GM13976 (cell line): ENCODE results near the gene ADORA1.

Experiments
- DNase-seq: peaks from one replicate; pipeline ENCODE4 v3.0.0; 2012; ENCODE audit warnings: low spot score
- in situ Hi-C: fragments of 300-500 bp; cut with MboI; formaldehyde crosslinking; loops from one replicate; pipeline ENCODE4 v1.12.0; 2022; ENCODE audit warnings: low sequenced_read_pairs, mixed read lengths, inconsistent platforms; ENCODE audit not compliant: unreplicated experiment
- TF ChIP-seq, protein P1 (sequence below): IDR thresholded peaks from 2 replicates; pipeline ENCODE4 v1.5.1; 2012; ENCODE audit warnings: borderline replicate concordance, mild to moderate bottlenecking; ENCODE audit not compliant: insufficient read depth; ENCODE audit errors: extremely low read depth, missing control alignments, control extremely low read depth

Gene ADORA1

DNA sequence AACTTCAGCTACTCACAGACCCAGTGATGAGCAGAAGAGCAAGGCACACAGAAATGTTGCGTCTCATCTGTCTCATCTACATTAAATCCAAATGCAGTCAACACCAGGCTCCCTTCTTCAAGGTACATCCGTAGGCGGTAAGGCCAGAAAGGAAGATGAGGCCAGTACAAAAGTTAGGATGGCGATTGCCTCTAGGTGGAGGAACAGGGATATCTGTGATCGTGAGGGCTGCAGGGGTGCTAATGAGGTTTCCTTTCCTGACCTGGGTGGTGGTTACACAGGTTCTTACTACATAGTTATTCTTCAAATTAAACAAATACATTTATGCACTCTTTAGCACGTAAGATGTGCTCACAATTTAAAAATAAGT is 49.5 kb downstream of the ADORA1 start:
- in situ Hi-C loops = no loop called here
- TF ChIP-seq, protein P1, sequence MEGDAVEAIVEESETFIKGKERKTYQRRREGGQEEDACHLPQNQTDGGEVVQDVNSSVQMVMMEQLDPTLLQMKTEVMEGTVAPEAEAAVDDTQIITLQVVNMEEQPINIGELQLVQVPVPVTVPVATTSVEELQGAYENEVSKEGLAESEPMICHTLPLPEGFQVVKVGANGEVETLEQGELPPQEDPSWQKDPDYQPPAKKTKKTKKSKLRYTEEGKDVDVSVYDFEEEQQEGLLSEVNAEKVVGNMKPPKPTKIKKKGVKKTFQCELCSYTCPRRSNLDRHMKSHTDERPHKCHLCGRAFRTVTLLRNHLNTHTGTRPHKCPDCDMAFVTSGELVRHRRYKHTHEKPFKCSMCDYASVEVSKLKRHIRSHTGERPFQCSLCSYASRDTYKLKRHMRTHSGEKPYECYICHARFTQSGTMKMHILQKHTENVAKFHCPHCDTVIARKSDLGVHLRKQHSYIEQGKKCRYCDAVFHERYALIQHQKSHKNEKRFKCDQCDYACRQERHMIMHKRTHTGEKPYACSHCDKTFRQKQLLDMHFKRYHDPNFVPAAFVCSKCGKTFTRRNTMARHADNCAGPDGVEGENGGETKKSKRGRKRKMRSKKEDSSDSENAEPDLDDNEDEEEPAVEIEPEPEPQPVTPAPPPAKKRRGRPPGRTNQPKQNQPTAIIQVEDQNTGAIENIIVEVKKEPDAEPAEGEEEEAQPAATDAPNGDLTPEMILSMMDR = no peak

DNA sequence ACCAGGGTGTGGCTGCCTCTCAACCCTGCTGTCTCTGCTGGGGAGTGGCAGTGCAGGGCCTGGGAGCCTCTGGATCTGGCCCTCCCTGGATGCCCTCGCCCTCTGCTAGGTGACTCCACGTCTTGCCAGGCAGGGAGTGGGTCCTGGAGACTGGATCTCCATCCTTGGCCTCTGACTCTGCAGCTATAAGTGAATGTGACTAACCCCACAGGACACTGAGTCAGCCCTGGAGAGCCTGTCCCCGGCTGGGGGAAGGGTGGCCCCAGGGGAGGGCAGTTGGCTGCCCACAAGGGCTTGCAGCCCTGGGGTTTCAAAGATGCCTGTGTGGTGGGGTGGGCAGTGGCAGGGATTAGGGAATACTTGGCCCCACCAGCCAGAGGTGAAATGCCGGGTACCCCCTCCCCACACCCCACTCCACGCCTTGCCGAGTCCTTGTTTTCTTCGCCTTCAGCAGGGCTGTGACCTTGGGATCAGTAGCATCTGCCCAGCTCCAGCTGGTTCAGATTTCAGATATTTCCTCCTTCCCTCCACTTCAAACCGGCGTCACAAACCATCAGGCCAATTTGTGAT is 50.0 kb downstream of the ADORA1 start:
- TF ChIP-seq, protein P1 = no peak
- DNase-seq = no peak
- in situ Hi-C loops = no loop called here

More for the DNA sequence above, 49.5 kb downstream of the ADORA1 start:
- DNase-seq = no peak

DNA sequence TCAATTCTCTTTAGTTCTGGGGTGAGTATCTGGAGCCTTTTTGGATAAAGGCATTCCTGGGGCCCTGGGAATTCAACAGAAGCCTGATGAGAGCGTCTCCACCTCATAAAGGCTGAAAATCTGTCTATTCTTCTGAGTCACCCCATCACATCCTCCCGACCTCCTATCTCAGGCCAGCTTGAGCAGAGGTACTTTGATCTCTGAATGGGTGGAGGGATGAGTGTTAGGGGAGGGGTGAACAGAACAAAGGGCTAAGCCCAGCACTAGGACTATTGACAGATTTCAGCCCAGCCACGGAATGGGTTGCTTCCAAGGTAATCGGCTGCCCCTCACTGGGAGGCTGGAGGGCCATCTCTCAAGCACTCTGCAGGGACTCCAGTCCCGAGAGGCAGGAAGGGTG is 50.6 kb downstream of the ADORA1 start:
- in situ Hi-C loops = no loop called here
- TF ChIP-seq, protein P1 = no peak
- no peak for DNase-seq

DNA sequence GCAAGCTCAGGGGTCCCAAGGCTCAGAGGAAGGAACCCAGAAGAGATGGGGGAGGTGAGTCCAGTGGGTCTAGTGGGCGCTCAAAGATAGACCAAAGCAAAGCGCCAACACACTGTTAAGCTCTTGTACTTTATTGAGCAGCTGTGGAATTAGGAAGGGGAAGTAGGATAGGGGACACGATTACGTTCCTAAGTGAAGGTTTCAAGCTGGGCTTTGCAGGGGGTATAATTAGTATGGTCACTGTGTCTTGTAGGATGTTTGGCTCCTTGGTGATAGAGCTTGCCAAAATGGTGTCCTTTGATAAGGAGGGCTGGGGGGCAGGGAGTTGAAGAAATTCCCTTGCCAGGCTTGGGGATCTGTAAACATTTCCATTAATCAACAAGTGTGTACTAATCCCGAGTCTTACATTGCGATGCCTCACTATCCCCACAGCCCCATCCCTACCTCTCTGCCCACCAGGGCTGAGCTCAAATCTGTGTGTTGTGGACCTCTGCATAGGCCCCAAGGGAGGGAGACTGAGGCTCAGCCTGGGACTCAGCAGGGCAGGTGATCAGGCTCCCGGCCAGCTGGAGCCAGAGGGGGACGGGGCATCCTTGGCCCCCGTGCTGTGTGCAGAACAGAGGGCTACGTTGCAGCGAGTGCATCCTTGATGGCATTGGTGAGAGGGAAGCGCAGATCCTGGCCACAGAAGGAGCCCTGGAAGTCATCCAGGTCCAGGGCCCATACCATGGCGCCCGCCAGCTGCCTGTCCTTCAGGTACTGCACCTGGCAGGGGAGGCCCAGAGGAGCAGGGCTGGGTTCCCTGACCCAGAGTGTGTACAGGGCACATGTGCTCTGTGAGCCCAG is 51.5 kb downstream of the ADORA1 start:
- TF ChIP-seq, protein P1 = no peak
- no peak for DNase-seq
- in situ Hi-C loops = no loop called here

DNA sequence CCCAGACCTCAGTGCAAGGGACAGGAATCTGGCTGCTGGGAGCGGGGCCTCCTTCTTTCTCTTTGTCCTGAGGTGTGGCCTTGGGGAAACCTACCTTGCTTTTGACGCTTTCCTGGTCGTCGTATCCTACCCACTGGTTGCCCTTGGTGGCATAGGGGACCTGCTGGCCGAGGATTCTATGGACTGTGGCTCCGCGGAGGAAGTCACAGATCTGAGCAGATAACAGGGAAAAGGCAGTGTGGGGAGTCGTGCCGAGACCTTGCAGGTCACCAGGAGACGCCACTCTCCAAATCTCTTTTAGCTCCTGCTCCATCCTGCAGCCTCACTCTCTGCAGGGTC is 52.1 kb downstream of the ADORA1 start:
- DNase-seq = no peak
- TF ChIP-seq, protein P1 = no peak
- in situ Hi-C loops = no loop called here

DNA sequence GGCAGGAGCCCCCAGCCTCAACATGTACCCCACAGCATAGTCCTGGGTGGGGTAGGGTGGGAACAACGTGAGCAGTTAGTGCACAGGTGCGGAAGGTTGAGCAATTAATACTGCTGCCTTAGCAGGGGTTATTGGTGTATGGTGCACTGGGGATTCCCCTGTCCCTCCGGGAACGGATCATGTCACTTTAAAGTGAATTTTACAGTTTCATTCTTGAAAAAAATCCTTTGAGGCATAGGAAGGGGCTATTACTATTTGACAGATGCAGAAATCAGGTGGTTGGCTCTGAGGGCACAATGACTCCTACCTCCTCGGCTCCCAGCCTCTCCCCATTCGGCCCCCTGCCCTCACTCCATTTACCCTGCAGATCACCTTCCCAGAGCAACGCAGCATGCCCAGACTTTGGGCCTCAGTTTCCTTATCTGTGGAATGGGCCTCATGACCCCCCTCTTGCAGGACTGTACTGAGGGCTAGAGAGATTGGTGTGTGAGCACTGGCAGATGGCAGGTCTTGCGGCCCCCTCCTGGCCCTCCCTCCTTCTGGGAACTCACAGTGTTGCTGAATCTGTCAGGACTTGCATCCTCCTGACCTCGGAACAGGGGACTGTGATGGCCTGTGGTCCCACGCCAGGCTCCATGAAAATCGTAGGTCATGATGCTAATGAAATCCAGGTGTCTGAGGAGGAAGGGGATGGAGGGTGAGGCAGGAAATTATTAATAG is 53.2 kb downstream of the ADORA1 start:
- TF ChIP-seq, protein P1 = no peak
- no peak for DNase-seq
- in situ Hi-C loops = no loop called here
